Fibroblast of skin of scalp (primary cell): ENCODE results near the gene DET1.

ENCODE experiments used
- DNase-seq: peaks from one replicate; pipeline ENCODE4 v3.0.0-alpha.2; 2013

The DET1 gene

DNA sequence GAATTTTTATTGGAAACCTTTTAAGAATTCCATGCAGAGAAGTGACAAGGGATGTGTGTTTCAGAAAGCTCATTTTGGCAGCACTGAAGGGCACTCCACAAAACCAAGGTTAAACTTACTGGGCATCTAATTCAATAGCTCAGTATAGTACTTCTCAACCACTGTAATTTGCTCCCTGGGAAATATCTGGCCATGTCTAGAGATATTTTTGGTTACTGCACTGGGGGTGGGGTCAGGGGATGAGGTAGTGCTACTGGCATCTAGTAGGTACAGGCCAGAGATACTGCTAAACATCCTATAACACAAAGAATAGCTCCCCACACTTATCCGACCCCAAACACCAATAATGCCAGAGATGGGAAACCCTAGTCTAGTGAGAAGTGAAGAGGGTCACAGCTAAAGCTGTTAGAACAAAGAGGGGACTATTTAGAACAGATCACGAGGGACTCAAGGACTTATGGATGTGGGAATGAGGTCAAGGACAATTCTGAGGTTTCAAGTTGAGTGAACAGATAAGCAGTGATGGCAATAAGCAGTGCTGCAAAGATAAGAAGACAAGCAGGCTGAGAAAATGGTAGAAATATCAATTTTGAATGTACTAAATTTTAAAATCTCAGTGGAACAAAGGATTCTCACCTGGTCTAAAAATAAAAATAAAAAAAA lies 82.5 kb downstream of the DET1 start:
- DNase-seq, result no peak
